EL (cell line): ENCODE data around the gene TMEM145.

Experiments used
- DNase-seq: peaks from one replicate; pipeline ENCODE4 v3.0.0-alpha.2; 2016

Gene TMEM145

GRCh38 chr19:42290136-42290522 is 23.0 kb upstream of the TMEM145 start:
- DNase-seq: no peak

DNA sequence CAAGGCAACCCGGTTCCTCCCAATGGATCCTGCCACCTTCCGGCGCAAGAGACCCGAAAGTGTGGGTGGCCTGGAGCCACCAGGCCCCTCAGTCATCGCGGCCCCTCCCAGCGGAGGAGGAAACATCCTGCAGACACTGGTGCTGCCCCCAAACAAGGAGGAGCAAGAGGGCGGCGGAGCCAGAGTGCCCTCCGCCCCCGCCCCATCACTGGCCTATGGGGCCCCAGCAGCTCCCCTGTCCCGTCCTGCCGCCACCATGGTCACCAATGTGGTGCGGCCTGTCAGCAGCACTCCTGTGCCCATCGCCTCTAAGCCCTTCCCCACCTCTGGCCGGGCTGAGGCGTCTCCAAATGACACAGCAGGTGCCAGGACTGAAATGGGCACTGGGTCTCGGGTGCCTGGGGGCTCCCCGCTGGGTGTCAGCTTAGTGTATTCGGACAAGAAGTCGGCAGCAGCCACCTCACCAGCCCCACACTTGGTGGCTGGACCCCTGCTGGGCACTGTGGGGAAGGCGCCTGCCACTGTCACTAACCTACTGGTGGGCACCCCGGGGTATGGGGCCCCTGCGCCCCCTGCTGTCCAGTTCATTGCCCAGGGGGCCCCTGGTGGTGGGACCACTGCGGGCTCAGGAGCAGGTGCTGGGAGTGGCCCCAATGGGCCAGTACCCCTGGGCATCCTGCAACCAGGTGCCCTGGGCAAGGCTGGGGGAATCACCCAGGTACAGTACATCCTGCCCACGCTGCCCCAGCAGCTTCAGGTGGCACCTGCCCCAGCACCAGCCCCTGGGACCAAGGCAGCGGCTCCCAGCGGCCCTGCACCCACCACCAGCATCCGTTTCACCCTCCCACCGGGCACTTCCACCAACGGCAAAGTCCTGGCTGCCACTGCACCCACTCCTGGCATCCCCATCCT is 22.3 kb upstream of the TMEM145 start:
- peak; percentile 39 for DNase-seq

- no peak for DNase-seq
Observed at GRCh38 chr19:42291435-42291810, 21.7 kb upstream of the TMEM145 start.

- no peak for DNase-seq
Observed at GRCh38 chr19:42292042-42292960, 20.8 kb upstream of the TMEM145 start.

DNA sequence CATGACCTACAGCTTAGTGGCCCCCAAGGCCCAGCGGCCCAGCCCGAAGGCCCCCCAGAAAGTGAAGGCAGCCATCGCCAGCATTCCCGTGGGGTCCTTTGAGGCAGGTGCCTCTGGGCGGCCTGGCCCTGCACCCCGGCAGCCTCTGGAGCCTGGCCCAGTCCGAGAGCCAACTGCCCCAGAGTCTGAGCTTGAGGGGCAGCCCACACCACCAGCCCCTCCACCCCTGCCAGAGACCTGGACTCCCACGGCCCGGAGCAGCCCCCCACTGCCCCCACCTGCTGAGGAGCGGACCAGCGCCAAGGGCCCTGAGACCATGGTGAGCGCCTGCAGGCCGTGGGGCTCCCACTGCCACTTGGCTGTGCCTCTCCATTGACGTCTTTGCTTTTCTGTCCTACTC is 20.1 kb upstream of the TMEM145 start:
- no peak for DNase-seq

DNA sequence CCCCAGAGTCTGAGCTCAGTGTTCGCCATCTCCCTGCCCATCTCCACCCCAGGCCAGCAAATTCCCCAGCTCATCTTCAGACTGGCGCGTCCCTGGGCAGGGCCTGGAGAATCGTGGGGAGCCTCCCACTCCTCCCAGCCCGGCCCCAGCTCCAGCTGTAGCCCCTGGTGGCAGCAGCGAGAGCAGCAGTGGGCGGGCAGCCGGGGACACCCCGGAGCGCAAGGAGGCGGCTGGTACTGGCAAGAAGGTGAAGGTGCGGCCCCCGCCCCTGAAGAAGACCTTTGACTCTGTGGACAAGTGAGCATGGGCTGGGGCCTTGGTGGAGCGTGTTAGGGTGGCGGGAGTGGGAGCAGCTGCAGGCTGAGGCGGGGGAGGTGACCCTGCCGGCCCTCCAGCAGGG is 19.6 kb upstream of the TMEM145 start:
- DNase-seq: no peak

DNA sequence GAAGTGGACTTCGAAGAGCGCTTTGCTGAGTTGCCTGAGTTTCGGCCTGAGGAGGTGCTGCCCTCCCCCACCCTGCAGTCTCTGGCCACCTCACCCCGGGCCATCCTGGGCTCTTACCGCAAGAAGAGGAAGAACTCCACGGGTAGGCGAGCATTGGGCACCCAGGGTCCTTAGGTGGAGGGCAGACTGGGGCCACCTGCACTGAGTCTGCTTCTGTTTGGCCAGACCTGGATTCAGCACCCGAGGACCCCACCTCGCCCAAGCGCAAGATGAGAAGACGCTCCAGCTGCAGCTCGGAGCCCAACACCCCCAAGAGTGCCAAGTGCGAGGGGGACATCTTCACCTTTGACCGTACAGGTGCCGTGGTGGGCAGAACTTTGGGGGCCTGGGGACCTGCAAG is 19.2 kb upstream of the TMEM145 start:
- DNase-seq: no peak

- DNase-seq: no peak
Observed at GRCh38 chr19:42294471-42295137, 18.5 kb upstream of the TMEM145 start.

- DNase-seq: no peak
Observed at GRCh38 chr19:42295342-42295741, 17.8 kb upstream of the TMEM145 start.

DNA sequence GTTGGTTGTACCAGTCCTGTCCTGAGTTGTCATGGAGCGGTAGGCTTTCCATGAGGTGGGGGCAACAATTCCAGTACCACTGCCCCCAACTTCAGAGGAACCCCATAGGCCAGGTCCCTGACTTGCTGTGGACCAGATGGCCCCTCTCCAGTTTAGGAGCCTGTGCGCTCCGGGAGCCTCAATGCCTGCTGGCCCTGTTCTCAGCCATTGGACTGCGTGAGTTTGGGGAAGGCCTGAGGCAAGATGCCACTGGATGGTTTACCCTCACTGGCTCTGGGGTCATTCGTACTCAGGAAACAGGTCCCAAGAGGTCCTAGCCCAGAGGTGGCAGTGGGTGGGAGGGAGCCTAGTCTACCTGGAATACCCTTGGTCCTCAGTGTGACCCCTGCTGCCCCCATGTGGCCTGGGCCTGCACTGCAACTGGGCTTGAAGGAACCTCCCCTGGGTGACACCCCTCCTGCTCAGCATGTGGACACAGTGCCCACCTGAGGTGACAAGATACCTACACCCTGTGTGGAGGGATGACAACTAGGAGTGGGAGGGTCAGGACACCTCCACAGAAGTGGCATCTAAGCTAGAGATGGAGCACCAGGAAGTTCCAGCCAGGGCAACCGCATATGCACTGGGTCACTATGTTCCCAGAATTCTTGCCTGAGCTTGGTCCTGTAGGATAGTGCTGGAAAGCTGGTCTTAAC is 17.1 kb upstream of the TMEM145 start:
- DNase-seq: peak; percentile 56

- DNase-seq: no peak
Observed at GRCh38 chr19:42297039-42297438, 16.1 kb upstream of the TMEM145 start.

DNA sequence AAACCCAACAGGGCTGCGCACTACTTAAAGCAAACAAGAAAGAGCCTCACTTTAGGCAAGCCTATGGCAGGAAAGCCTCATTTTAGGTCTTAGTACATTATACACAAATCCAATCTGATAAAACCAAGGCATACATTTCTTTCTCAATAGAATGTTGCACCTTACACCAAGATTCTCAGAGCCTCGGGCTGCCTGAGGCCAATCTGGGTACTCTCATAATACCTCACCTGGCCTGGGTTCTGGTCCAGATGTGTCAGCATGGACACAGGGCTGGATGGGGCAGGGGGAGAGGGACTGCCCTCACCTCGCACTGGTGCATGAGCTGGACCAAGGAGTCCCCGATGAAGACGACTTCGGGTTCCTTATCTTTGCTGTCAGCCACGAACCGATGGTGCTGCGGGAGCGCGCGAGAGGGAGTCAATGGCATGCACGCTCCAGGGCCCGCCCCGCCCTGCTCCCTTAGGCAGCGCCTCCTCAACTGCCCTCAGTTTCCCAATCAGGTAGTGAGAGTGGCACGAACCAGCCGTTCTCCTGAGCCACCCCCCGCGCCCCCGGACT is 11.4 kb upstream of the TMEM145 start, which contains the start of gene PRR19:
TSS of gene PRR19 (plus strand) at position 487 of the 558 bp plus-strand sequence. CDS start 7,453 bp downstream, outside the sequence.
- DNase-seq: no peak

DNA sequence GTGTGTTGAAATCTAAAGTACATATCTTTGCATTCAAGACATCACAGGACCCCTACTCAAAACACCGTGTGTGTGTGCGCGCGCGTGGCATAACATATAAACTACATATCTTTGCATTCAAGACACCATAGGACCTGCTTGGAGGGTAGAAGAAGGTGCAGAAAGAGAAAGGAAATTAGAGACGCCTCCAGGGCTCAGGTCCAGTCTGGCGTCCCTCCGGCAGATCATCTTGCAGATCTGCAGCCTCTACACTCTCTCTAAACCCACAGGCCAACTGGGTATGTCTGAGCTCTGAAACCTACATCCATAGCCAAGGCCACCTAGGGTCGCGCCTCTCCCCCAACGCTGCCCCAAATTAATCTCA is 10.0 kb upstream of the TMEM145 start:
- no peak for DNase-seq

DNA sequence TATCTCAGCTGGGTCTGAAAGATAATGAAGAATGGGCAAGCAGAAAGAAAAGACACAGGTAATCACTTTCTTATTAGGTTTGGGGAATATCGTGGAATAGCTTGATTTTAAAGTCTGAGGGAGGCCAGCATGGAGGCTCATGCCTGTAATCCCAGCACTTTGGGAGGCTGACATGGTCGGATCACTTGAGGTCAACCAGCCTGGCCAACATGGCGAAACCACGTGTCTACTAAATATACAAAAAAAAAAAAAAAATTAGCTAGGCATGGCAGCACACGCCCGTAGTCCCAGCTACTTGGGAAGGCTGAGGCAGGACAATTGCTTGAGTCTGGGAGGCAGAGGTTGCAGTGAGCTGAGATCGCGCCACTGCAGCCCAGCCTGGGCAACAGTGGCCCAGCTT is 9.2 kb upstream of the TMEM145 start:
- DNase-seq: no peak

DNA sequence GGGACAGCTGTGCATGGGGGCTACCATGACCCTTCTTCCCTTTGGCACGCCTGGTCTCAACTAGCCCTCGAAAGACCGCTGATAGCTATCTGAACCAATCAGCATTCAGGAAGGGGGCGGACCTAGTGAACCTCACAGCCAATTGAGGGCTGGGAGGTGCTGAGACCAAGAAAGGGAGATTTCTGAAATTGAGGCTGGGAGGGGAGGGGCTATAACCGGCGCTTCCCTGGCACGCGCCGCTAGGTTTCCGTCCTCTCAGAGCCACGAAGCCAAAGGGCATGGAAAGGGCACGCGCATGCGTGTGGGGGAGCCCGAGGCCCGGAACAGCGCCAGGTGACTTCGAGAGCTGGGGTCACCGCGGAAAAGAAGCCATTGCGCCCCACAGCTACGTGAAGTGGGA is 6.5 kb upstream of the TMEM145 start:
- DNase-seq: no peak

DNA sequence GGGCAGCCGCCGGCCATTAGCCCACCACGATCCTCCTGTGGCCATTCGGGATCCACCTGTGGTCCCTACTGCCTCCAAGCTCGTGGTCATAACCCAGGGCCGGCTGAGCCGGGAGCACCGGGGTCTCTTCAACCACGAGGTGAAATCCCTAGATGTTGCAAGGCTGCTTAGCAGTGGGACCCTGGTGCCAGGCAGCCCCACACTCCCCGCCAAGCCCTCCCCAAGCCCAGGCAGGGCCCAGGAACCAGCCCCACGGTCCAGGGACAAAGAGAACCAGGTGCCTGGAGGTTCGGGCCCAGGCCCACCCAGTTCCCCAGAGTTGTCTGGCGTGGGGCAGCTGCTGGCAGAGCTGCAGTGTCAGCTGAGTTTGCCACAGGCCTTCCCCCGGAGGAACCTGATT is 3.4 kb upstream of the TMEM145 start:
- DNase-seq: no peak

GRCh38 chr19:42311657-42312056 is 1.5 kb upstream of the TMEM145 start:
- DNase-seq: no peak

GRCh38 chr19:42312370-42312769 is 739 bp upstream of the TMEM145 start:
- DNase-seq: no peak

- no peak for DNase-seq
Observed at GRCh38 chr19:42313840-42314755, 989 bp downstream of the TMEM145 start.

- no peak for DNase-seq
Observed at GRCh38 chr19:42315024-42315423, 1.9 kb downstream of the TMEM145 start.
